Right lobe of liver (tissue), 4 donors: Measurements from ENCODE around the gene XPO4.

Experiments
- POLR2A ChIP-seq: fragments of 450-650 bp; IDR thresholded peaks from one replicate; pipeline ENCODE4 v1.6.1; 2017; ENCODE audit warnings: antibody characterized with exemption, mild to moderate bottlenecking
- TF ChIP-seq, protein P1 (sequence below), 4 donors: fragments of 200-600 bp in 3 of 4; fragments of 450-650 bp in 1 of 4; IDR thresholded peaks; one replicate each; pipeline versions ENCODE4 v1.5.1 to v1.8.0; 2016 to 2022; ENCODE audit warnings: antibody characterized with exemption in 4 of 4, mild to moderate bottlenecking in 2 of 4
- donor health status: DM: no; HTN: no; CAD: no.
- donor health status: DM: no; HTN: no; CAD: no.
- donor health status: DM: no; HTN: yes; CAD: no.

DNA sequence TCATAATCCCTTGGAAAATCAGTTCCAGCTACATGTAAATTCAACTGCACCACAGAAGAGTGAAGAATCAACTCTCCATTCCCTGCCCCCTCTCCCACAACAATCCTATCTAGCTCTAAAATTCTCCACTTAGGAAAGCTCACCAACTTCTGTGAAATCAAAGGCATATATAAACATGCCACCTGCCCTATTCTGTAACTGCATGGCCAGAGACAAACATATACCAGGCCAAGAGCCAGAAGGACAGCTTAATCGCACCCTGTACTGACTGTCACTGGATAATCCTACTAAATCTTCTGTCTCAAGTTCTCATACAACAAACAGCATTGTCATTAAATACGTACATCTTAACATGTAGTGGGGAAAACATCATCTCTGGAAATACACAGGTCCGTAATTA lies 70.6 kb downstream of the XPO4 start:
- TF ChIP-seq, protein P1, sequence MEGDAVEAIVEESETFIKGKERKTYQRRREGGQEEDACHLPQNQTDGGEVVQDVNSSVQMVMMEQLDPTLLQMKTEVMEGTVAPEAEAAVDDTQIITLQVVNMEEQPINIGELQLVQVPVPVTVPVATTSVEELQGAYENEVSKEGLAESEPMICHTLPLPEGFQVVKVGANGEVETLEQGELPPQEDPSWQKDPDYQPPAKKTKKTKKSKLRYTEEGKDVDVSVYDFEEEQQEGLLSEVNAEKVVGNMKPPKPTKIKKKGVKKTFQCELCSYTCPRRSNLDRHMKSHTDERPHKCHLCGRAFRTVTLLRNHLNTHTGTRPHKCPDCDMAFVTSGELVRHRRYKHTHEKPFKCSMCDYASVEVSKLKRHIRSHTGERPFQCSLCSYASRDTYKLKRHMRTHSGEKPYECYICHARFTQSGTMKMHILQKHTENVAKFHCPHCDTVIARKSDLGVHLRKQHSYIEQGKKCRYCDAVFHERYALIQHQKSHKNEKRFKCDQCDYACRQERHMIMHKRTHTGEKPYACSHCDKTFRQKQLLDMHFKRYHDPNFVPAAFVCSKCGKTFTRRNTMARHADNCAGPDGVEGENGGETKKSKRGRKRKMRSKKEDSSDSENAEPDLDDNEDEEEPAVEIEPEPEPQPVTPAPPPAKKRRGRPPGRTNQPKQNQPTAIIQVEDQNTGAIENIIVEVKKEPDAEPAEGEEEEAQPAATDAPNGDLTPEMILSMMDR (IDR thresholded peaks at IDR 0.05), result no peak
- no peak for TF ChIP-seq POLR2A
